ENCODE results near the gene FA2H. TPM values are rescaled to one million over a fixed set of nuclear protein-coding genes. Genes with fewer than 3 reads are reported as not detected.

The FA2H gene
- total RNA-seq, 2 donors from 2014 or later: 2.1 to 2.4 TPM

- H3K36me3 Mint-ChIP-seq (ENCODE audit: low read depth): no peaks in the 10 kb centered on the region
- peak overlapping the region; percentile 64 for H3K27ac Mint-ChIP-seq
- no peak for TF ChIP-seq CTCF (conservative IDR thresholded peaks at IDR 0.05)
- H3K27me3 Mint-ChIP-seq (ENCODE audit: insufficient read depth): peaks cover 22% of the 10 kb centered on the region
- peaks cover 13% of the 10 kb centered on the region for H3K4me1 Mint-ChIP-seq
- no peaks in the 10 kb centered on the region for H3K36me3 ChIP-seq (ENCODE audit: control insufficient read depth, insufficient read depth, low read length)
- H3K4me3 ChIP-seq (ENCODE audit: low read length): peak overlapping the region; percentile 84
- WGBS, 2 experiments (ENCODE audit: insufficient coverage in 1 of 2, insufficient read length in 1 of 2): 51 to 65% methylated on average over 13 to 19 of the region's 19 CpGs
- H3K9me3 Mint-ChIP-seq: no peaks in the 10 kb centered on the region
- no peak overlapping the region for H3K27ac ChIP-seq (ENCODE audit: low read depth, low read length)
- no peaks in the 10 kb centered on the region for H3K9me3 ChIP-seq (ENCODE audit: control insufficient read depth, low read length)
- peak; percentile 90 for DNase-seq
- H3K9ac ChIP-seq (ENCODE audit: extremely low read depth, low read length, poor library complexity, severe bottlenecking): no peak overlapping the region
- H3K4me3 Mint-ChIP-seq: peak overlapping the region; percentile 62
- no peaks in the 10 kb centered on the region for H3K4me1 ChIP-seq (ENCODE audit: control insufficient read depth, insufficient read depth, low read length)
- peaks cover 14% of the 10 kb centered on the region for H3K27me3 ChIP-seq (ENCODE audit: control insufficient read depth, insufficient read depth, low read length, poor library complexity, severe bottlenecking)
Observed at GRCh38 chr16:74695450-74696422, 78.9 kb downstream of the FA2H start.

- no peaks in the 10 kb centered on the region for H3K27me3 Mint-ChIP-seq (ENCODE audit: insufficient read depth)
- H3K4me3 ChIP-seq (ENCODE audit: low read length): no peak overlapping the region
- H3K9me3 ChIP-seq (ENCODE audit: control insufficient read depth, low read length): no peaks in the 10 kb centered on the region
- no peak overlapping the region for H3K27ac Mint-ChIP-seq
- no peak overlapping the region for H3K9ac ChIP-seq (ENCODE audit: extremely low read depth, low read length, poor library complexity, severe bottlenecking)
- no peak for TF ChIP-seq CTCF (conservative IDR thresholded peaks at IDR 0.05)
- no peaks in the 10 kb centered on the region for H3K27me3 ChIP-seq (ENCODE audit: control insufficient read depth, insufficient read depth, low read length, poor library complexity, severe bottlenecking)
- DNase-seq: no peak
- no peaks in the 10 kb centered on the region for H3K4me1 ChIP-seq (ENCODE audit: control insufficient read depth, insufficient read depth, low read length)
- WGBS, 2 experiments (ENCODE audit: insufficient coverage in 1 of 2, insufficient read length in 1 of 2): 92 to 100% methylated on average over 2 to 10 of the region's 10 CpGs
- no peaks in the 10 kb centered on the region for H3K9me3 Mint-ChIP-seq
- H3K36me3 Mint-ChIP-seq (ENCODE audit: low read depth): no peaks in the 10 kb centered on the region
- H3K4me1 Mint-ChIP-seq: peaks cover 4% of the 10 kb centered on the region
- H3K4me3 Mint-ChIP-seq: no peak overlapping the region
- no peaks in the 10 kb centered on the region for H3K36me3 ChIP-seq (ENCODE audit: control insufficient read depth, insufficient read depth, low read length)
- no peak overlapping the region for H3K27ac ChIP-seq (ENCODE audit: low read depth, low read length)
Observed at GRCh38 chr16:74691093-74691855, 83.3 kb downstream of the FA2H start.

- peaks cover 4% of the 10 kb centered on the region for H3K4me1 ChIP-seq (ENCODE audit: control insufficient read depth, insufficient read depth, low read length)
- Mint-ChIP-seq H3K9me3 (no peaks in the 10 kb centered on the region), H3K36me3 (ENCODE audit: low read depth) (no peaks in the 10 kb centered on the region), H3K4me1 (peaks cover 5% of the 10 kb centered on the region), H3K27ac (no peak overlapping the region), H3K4me3 (no peak overlapping the region), H3K27me3 (ENCODE audit: insufficient read depth) (no peaks in the 10 kb centered on the region)
- no peaks in the 10 kb centered on the region for H3K27me3 ChIP-seq (ENCODE audit: control insufficient read depth, insufficient read depth, low read length, poor library complexity, severe bottlenecking)
- no peak for TF ChIP-seq CTCF (conservative IDR thresholded peaks at IDR 0.05)
- no peak for DNase-seq
- no peaks in the 10 kb centered on the region for H3K9me3 ChIP-seq (ENCODE audit: control insufficient read depth, low read length)
- no peaks in the 10 kb centered on the region for H3K36me3 ChIP-seq (ENCODE audit: control insufficient read depth, insufficient read depth, low read length)
- no peak overlapping the region for H3K4me3 ChIP-seq (ENCODE audit: low read length)
- H3K27ac ChIP-seq (ENCODE audit: low read depth, low read length): no peak overlapping the region
- no peak overlapping the region for H3K9ac ChIP-seq (ENCODE audit: extremely low read depth, low read length, poor library complexity, severe bottlenecking)
- 83 to 98% methylated on average over 6 to 11 of the region's 11 CpGs for WGBS, 2 experiments (ENCODE audit: insufficient coverage in 1 of 2, insufficient read length in 1 of 2)
Observed at GRCh38 chr16:74682556-74682955, 92.1 kb downstream of the FA2H start.

Measured in endodermal cell (in vitro differentiated cells).